GM12801 (cell line): ENCODE measurements around the gene TTLL5.

Experiments
- TF ChIP-seq, protein P1 (sequence below): IDR thresholded peaks from one replicate; pipeline ENCODE4 v1.5.1; 2011; ENCODE audit warnings: control low read depth; ENCODE audit not compliant: insufficient read length; ENCODE audit errors: extremely low read depth

TTLL5 gene

DNA sequence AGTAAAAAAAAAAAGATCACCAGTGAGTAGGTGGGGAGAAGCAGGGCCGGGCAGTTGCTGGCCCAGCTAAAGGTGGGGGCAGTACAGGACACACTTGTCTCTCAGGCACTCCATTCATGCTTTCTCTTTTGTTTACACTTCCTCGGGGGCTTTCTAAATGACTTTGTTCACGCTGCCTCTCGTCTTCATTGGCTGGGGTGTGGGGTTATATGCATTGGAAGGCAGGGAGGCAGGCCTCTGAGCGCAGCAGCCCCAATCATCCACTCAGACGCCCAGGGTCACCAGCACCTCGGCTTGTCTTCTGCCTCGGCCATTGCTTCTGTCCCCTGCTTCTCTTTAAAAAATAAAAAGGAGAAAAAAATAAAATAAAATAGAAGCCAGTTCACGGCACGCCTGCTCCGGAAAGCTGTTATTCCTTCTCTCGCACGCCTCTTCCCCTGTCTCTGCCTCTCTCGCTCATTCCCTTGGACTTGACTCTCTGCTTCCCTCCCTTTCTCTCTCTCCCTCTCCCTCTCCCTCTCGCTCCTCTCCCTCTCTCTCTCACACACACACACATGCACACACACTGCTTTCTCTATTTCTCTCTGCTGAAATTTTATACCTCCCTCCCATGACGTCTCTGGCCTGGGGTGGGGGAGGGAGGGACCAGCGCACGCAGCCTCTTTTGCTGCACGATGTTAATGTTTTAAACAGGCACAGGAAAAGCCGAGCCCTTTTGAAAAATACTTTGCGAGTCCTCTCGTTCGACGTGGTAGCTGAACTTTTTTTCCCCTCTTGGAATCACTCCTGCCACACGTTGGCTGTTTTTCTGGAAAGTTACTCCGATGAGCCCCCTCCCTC, 320.6 kb downstream of the TTLL5 start, which contains the start of gene TGFB3:
TSS of gene TGFB3 (minus strand) at position 570 of the 840 bp plus-strand sequence. CDS start 1,102 bp downstream, outside the sequence.
- TF ChIP-seq, protein P1, sequence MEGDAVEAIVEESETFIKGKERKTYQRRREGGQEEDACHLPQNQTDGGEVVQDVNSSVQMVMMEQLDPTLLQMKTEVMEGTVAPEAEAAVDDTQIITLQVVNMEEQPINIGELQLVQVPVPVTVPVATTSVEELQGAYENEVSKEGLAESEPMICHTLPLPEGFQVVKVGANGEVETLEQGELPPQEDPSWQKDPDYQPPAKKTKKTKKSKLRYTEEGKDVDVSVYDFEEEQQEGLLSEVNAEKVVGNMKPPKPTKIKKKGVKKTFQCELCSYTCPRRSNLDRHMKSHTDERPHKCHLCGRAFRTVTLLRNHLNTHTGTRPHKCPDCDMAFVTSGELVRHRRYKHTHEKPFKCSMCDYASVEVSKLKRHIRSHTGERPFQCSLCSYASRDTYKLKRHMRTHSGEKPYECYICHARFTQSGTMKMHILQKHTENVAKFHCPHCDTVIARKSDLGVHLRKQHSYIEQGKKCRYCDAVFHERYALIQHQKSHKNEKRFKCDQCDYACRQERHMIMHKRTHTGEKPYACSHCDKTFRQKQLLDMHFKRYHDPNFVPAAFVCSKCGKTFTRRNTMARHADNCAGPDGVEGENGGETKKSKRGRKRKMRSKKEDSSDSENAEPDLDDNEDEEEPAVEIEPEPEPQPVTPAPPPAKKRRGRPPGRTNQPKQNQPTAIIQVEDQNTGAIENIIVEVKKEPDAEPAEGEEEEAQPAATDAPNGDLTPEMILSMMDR: no peak

DNA sequence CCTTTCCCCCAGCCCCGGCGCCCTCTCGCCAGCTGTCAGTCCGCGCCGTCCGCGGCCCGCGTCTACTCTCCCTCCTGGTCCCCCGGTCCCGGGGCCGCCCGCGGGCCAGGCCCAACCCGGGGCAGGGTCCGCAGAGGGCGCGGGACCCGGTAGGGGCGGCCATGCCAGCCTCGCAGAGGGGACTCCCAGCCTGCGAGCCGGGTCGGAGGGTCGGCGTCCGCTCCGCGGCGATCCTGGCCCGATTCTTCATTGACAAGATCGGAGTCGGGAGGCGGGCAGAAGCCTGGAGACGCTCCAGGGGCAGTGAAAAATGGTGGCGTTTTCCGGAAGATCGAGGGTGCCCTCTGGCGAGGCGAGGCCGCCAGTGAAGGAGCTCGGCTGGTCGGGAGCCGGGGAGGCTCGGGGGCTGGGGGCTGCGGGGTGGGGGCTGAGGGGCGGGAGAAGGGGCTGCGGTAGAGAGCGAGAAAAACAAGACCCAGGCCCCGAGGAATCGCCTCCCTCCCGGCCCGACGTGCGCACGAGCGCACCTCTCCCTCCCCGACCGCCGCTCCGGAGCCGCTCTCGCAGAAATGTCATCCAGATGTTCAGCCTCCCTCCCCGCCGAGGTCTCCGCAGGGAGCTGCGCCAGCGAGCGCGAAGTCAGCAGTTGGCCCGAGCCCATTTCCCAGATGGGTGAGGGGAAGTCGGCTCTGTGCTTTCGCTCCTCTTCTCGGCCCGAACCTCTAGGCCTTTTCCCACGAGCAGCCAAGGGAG, 321.4 kb downstream of the TTLL5 start:
- TF ChIP-seq, protein P1: no peak

GRCh38 chr14:75983019-75983358, 321.9 kb downstream of the TTLL5 start:
- TF ChIP-seq, protein P1: no peak

GRCh38 chr14:75984674-75985073, 323.6 kb downstream of the TTLL5 start:
- TF ChIP-seq, protein P1: no peak

DNA sequence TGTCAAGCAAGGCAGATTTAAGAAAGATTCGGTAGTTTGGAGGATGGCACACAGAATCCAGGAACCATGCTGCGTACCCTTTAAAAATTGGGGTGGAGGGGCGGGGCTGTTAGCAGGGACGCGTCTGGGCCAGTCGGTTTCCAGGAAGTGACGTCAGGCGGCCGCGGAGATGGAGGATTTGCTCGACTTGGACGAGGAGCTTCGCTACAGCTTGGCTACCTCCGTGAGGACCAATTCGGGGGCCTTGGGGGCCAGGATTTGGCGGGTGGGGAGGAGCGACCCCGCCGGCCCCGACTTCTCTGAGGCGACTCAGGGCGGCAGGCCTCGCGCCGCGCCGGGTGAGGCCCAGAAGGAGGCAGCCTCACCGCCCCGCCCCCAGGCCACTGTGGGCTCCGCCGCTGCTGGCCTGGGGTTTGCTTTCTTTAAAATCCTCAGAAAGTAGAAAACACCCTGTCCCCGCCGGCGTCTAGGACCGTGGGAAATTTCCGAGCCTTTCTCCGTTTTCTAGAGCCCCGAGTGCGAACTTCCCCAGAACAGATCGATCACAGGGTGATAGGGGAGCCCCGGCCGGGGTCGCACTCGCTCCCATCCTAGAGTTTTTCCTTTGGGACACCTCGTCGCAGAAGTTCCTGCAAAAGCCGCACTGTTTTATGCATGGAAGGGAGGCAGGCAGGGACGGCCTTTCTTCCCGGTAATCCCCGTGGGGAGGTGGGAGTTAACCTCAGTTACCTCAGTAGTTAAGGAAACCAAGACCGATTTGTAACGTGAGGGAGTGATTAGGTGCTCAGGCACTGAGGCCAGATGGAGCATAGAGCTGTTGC, 324.8 kb downstream of the TTLL5 start, which contains the start of gene IFT43:
TSS of gene IFT43 (plus strand) at position 146 of the 821 bp plus-strand sequence. CDS start at position 170, 24 bp downstream.
- TF ChIP-seq, protein P1: no peak

DNA sequence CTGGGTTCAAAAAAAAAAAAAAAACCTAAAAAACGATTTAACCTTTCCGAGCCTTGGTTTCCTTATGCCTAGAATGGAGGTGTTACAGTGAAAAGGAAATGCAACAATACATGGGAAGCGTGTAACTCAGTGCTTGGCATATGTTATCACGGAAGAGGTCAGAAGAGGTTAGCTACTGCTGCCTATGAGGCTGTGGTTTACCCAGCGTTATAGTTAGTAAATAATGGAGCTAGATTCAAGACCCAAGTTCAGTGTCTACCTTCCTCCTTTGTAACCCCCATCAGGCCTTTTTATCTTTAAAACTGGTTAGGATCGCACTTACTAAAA, 325.4 kb downstream of the TTLL5 start:
- TF ChIP-seq, protein P1: no peak
